ENCODE measurements around the gene SMCO4.

DNA sequence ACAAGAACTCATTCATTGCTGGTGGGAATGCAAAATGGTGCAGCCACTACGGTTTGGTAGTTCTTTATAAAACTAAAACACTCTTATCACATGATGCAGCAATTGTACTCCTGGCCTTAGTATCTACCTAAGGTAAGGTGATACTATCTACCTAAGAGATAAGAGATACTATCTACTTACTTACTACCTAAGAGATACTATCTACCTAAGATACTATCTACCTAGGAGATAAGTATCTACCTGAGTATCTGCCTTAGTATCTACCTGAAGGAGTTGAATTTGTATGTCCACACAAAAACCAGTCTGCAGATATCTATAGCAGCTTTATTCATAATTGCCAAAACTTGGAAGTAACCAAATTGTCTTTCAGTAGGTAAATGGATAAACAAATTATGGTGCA lies 29.0 kb upstream of the SMCO4 start:
- TF ChIP-seq, protein P1, sequence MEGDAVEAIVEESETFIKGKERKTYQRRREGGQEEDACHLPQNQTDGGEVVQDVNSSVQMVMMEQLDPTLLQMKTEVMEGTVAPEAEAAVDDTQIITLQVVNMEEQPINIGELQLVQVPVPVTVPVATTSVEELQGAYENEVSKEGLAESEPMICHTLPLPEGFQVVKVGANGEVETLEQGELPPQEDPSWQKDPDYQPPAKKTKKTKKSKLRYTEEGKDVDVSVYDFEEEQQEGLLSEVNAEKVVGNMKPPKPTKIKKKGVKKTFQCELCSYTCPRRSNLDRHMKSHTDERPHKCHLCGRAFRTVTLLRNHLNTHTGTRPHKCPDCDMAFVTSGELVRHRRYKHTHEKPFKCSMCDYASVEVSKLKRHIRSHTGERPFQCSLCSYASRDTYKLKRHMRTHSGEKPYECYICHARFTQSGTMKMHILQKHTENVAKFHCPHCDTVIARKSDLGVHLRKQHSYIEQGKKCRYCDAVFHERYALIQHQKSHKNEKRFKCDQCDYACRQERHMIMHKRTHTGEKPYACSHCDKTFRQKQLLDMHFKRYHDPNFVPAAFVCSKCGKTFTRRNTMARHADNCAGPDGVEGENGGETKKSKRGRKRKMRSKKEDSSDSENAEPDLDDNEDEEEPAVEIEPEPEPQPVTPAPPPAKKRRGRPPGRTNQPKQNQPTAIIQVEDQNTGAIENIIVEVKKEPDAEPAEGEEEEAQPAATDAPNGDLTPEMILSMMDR (IDR thresholded peaks at IDR 0.05; ENCODE audit: insufficient read depth, low read depth, low read length), result no peak
- no peak for TF ChIP-seq EZH2 (IDR thresholded peaks at IDR 0.05; ENCODE audit: insufficient read depth, low read length)
